Loucy (cell line): ENCODE data around the gene TMPRSS11B.

Source experiments
- CTCF ChIP-seq: fragments of 200-600 bp; sonication (generic); conservative IDR thresholded peaks from 2 replicates; pipeline ENCODE4 v1.5.1; 2014; ENCODE audit warnings: mild to moderate bottlenecking, antibody characterized with exemption, low read length
- EZH2phosphoT487 ChIP-seq: fragments of 200-600 bp; IDR thresholded peaks from 2 replicates; pipeline ENCODE4 v1.6.1; 2018; ENCODE audit warnings: antibody characterized with exemption, mild to moderate bottlenecking, moderate library complexity, borderline replicate concordance

GRCh38 chr4:68277627-68278026 is 32.1 kb upstream of the TMPRSS11B start:
- no peak for TF ChIP-seq CTCF
- no peak for TF ChIP-seq EZH2phosphoT487
